ENCODE measurements around the gene SPSB1.

The SPSB1 gene

DNA sequence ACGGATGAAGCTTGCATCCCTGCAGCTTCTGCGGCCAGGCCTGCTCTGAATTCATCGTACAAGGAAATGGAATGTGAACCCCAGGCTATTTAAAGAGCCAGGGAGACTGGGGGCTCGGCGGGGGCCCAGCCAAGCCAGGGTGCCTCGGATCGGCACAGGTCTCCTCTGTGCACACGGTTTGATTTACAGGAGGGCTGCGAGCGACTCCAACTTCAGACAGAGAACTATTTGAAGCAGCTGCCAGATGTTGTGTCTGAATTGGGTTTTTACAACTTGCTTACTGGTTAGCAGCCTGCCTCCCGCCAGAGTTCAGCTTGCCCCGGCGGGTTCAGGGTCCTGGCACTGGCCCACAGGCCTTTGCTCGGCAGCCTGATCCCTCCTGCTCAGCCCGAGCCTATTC, 83.2 kb downstream of the SPSB1 start:
- TF ChIP-seq, protein P1, sequence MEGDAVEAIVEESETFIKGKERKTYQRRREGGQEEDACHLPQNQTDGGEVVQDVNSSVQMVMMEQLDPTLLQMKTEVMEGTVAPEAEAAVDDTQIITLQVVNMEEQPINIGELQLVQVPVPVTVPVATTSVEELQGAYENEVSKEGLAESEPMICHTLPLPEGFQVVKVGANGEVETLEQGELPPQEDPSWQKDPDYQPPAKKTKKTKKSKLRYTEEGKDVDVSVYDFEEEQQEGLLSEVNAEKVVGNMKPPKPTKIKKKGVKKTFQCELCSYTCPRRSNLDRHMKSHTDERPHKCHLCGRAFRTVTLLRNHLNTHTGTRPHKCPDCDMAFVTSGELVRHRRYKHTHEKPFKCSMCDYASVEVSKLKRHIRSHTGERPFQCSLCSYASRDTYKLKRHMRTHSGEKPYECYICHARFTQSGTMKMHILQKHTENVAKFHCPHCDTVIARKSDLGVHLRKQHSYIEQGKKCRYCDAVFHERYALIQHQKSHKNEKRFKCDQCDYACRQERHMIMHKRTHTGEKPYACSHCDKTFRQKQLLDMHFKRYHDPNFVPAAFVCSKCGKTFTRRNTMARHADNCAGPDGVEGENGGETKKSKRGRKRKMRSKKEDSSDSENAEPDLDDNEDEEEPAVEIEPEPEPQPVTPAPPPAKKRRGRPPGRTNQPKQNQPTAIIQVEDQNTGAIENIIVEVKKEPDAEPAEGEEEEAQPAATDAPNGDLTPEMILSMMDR (conservative IDR thresholded peaks at IDR 0.05; ENCODE audit: low read depth, low read length): no peak
- Histone ChIP-seq H3K4me2 (no peak overlapping the region), H4K20me1 (ENCODE audit: insufficient read depth) (no peaks in the 10 kb centered on the region), H3K4me3 (IDR thresholded peaks at IDR 0.05; ENCODE audit: insufficient read depth, low read depth, low read length) (no peak overlapping the region), H3K27ac (no peak overlapping the region), H3K9ac (no peak overlapping the region), H3K4me1 (ENCODE audit: low read depth, poor library complexity, severe bottlenecking) (no peaks in the 10 kb centered on the region), H2AFZ (ENCODE audit: low read depth) (no peak overlapping the region), H3K27me3 (ENCODE audit: insufficient read depth, low read depth) (no peaks in the 10 kb centered on the region), H3K79me2 (ENCODE audit: insufficient read depth, low read depth) (no peaks in the 10 kb centered on the region), H3K36me3 (ENCODE audit: insufficient read depth) (no peaks in the 10 kb centered on the region)

DNA sequence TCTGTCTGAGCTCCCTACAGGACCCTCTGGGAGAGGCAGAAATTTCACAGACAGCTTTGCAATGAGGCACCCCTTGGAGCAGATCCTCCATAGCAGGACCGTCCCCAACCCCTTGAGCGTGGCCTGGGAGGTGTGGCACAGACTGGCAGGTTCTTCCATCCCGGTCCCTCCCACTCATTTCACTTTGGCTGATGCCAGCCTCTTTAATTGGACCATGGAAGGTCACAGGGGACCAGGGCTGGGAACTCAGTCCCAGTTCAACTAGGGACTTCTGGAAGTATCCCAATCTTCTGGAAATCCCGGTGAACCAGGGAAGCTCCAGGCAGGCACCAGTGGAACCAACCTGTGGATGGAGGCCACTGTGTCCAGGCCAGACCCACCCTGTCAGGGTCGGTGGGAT, 83.7 kb downstream of the SPSB1 start:
- Histone ChIP-seq H3K27me3 (ENCODE audit: insufficient read depth, low read depth) (no peaks in the 10 kb centered on the region), H3K4me1 (ENCODE audit: low read depth, poor library complexity, severe bottlenecking) (no peaks in the 10 kb centered on the region)

DNA sequence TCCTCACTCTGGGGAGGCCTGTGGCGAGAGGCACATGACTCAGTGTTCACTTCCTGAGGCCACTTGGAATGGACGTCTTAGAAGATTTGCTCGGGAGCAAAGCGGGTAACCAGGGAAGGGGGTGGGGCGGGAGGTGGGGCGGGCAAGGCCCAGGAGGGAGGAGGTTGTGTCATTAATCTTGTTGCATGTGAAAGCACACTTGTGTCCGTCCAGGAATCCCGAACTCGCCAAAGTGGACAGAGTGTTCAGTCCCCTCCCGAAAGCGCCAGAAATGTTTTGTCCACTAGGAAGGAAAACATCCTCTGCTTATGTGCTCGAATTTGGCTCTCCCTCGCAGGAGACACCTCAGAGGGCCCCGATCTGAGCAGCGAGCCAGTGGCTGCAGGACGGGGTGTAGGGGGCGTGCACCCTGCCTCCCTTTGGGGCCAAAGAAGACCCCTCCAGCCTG, 84.2 kb downstream of the SPSB1 start:
- H3K27ac ChIP-seq: no peak overlapping the region
- H3K4me3 ChIP-seq (IDR thresholded peaks at IDR 0.05; ENCODE audit: insufficient read depth, low read depth, low read length): no peak overlapping the region
- H2AFZ ChIP-seq (ENCODE audit: low read depth): no peak overlapping the region
- H3K9ac ChIP-seq: no peak overlapping the region
- no peaks in the 10 kb centered on the region for H3K36me3 ChIP-seq (ENCODE audit: insufficient read depth)
- H4K20me1 ChIP-seq (ENCODE audit: insufficient read depth): no peaks in the 10 kb centered on the region
- H3K4me1 ChIP-seq (ENCODE audit: low read depth, poor library complexity, severe bottlenecking): no peaks in the 10 kb centered on the region
- TF ChIP-seq, protein P1 (conservative IDR thresholded peaks at IDR 0.05; ENCODE audit: low read depth, low read length): no peak
- H3K79me2 ChIP-seq (ENCODE audit: insufficient read depth, low read depth): no peaks in the 10 kb centered on the region
- H3K27me3 ChIP-seq (ENCODE audit: insufficient read depth, low read depth): no peaks in the 10 kb centered on the region
- no peak overlapping the region for H3K4me2 ChIP-seq

More for the DNA sequence above, 83.7 kb downstream of the SPSB1 start:
- Histone ChIP-seq H2AFZ (ENCODE audit: low read depth) (no peak overlapping the region), H3K4me3 (IDR thresholded peaks at IDR 0.05; ENCODE audit: insufficient read depth, low read depth, low read length) (no peak overlapping the region), H3K79me2 (ENCODE audit: insufficient read depth, low read depth) (no peaks in the 10 kb centered on the region), H3K4me2 (no peak overlapping the region), H4K20me1 (ENCODE audit: insufficient read depth) (no peaks in the 10 kb centered on the region), H3K27ac (no peak overlapping the region), H3K36me3 (ENCODE audit: insufficient read depth) (no peaks in the 10 kb centered on the region), H3K9ac (no peak overlapping the region)
- TF ChIP-seq, protein P1 (conservative IDR thresholded peaks at IDR 0.05; ENCODE audit: low read depth, low read length): no peak

DNA sequence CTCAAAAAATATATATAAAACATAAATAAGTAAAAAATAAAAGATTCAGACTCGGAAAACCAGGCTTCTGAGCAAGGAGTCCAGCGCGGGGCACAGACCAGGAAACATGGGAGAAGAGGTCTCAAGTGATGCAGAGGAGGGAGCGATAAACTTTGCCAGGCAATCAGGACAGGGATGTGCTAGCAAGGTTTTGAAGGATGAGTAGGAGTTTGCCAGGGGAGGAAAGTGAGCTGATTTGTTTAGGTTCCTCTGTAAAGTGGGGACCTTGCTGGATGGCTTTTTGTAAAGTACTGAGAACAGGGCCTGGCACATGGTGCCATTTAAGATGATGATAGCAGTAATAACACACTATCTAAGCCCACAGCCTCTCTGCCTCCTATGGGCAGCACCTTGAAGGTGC, 86.1 kb downstream of the SPSB1 start:
- H4K20me1 ChIP-seq (ENCODE audit: insufficient read depth): no peaks in the 10 kb centered on the region
- no peaks in the 10 kb centered on the region for H3K36me3 ChIP-seq (ENCODE audit: insufficient read depth)
- H2AFZ ChIP-seq (ENCODE audit: low read depth): no peak overlapping the region
- no peak overlapping the region for H3K4me3 ChIP-seq (IDR thresholded peaks at IDR 0.05; ENCODE audit: insufficient read depth, low read depth, low read length)
- H3K4me1 ChIP-seq (ENCODE audit: low read depth, poor library complexity, severe bottlenecking): no peaks in the 10 kb centered on the region
- H3K27ac ChIP-seq: no peak overlapping the region
- H3K79me2 ChIP-seq (ENCODE audit: insufficient read depth, low read depth): no peaks in the 10 kb centered on the region
- TF ChIP-seq, protein P1 (conservative IDR thresholded peaks at IDR 0.05; ENCODE audit: low read depth, low read length): no peak
- H3K27me3 ChIP-seq (ENCODE audit: insufficient read depth, low read depth): no peaks in the 10 kb centered on the region
- no peak overlapping the region for H3K9ac ChIP-seq
- no peak overlapping the region for H3K4me2 ChIP-seq

Measured in KMS-11 (cell line).